PC-3 (cell line): ENCODE measurements around the gene GALNT18. TPM values are rescaled to one million over a fixed set of nuclear protein-coding genes. Genes with fewer than 3 reads are reported as not detected.

Experiments used
- ATAC-seq: fragments of 200-7000 bp; cut with Tn5 transposase; 2 replicates; pipeline ENCODE4 v1.9.1; 2020; ENCODE audit warnings: mild to moderate bottlenecking, moderate library complexity
- BruUV-seq: library from RNA; stranded (reverse); fragments of 400-500 nt; replicated peaks from 2 replicates; lab custom pipeline; 2021; lab: Mats Ljungman, UMichigan
- CTCF ChIA-PET: fragments of 300-600 bp; sonication (Branson Sonifier 250); formaldehyde crosslinking; loops from one replicate; lab custom pipeline; 2022; ENCODE audit warnings: antibody characterized with exemption; lab: Charles Lee
- POLR2A ChIA-PET: fragments of 300-600 bp; sonication (Branson Sonifier 250); formaldehyde crosslinking; loops from one replicate; lab custom pipeline; 2022; ENCODE audit warnings: antibody characterized with exemption; ENCODE audit not compliant: unreplicated experiment; lab: Charles Lee
- DNase-seq: peaks from one replicate; pipeline ENCODE4 v3.0.0-alpha.2; 2015
- H2AFZ ChIP-seq: fragments of 300-600 bp; sonication (generic); 2 replicates; pipeline ENCODE4 v1.6.0; 2016; ENCODE audit warnings: antibody characterized with exemption, low read length
- H3F3A ChIP-seq: fragments of 300-600 bp; sonication (generic); one replicate; pipeline ENCODE4 v1.6.0; 2017; ENCODE audit warnings: antibody characterized with exemption, low read length, control low read depth, mild to moderate bottlenecking; ENCODE audit not compliant: unreplicated experiment
- H3K27ac ChIP-seq: fragments of 300-600 bp; sonication (generic); 2 replicates; pipeline ENCODE4 v1.5.1; 2016; ENCODE audit warnings: mild to moderate bottlenecking, low read length
- H3K27me3 ChIP-seq: fragments of 300-600 bp; sonication (generic); 2 replicates; pipeline ENCODE4 v1.6.1; 2016; ENCODE audit warnings: low read length, mixed read lengths
- H3K36me3 ChIP-seq: fragments of 300-600 bp; sonication (generic); 2 replicates; pipeline ENCODE4 v1.6.1; 2016; ENCODE audit warnings: low read depth, mixed run types, low read length, mixed read lengths
- H3K4me1 ChIP-seq: fragments of 300-600 bp; sonication (generic); 2 replicates; pipeline ENCODE4 v1.5.1; 2016; ENCODE audit warnings: low read length; ENCODE audit not compliant: insufficient read depth
- H3K4me2 ChIP-seq: fragments of 300-600 bp; sonication (generic); 2 replicates; pipeline ENCODE4 v1.6.0; 2016; ENCODE audit warnings: low read length
- H3K4me3 ChIP-seq: fragments of 300-600 bp; sonication (generic); 2 replicates; pipeline ENCODE4 v1.5.1; 2016; ENCODE audit warnings: mild to moderate bottlenecking, low read length, mixed read lengths
- H3K79me2 ChIP-seq: fragments of 300-600 bp; sonication (generic); 2 replicates; pipeline ENCODE4 v1.6.1; 2017; ENCODE audit warnings: low read length, mixed read lengths
- H3K9ac ChIP-seq: fragments of 300-600 bp; sonication (generic); 2 replicates; pipeline ENCODE4 v1.6.0; 2016; ENCODE audit warnings: mild to moderate bottlenecking, low read length
- H3K9me2 ChIP-seq: fragments of 300-600 bp; sonication (generic); replicated peaks from 2 replicates; pipeline ENCODE4 v1.6.1; 2016; ENCODE audit warnings: mixed run types, low read length, mixed read lengths
- H3K9me3 ChIP-seq: fragments of 300-600 bp; sonication (generic); 2 replicates; pipeline ENCODE4 v1.6.1; 2016; ENCODE audit warnings: low read length, mixed read lengths
- H4K20me1 ChIP-seq: fragments of 300-600 bp; sonication (generic); 2 replicates; pipeline ENCODE4 v1.6.1; 2016; ENCODE audit warnings: low read length, mixed read lengths
- CTCF ChIP-seq: fragments of 300-600 bp; sonication (generic); conservative IDR thresholded peaks from 2 replicates; pipeline ENCODE4 v1.5.1; 2017; ENCODE audit warnings: antibody characterized with exemption, low read depth, mild to moderate bottlenecking, low read length
- EZH2 ChIP-seq: fragments of 300-600 bp; sonication (generic); IDR thresholded peaks from one replicate; pipeline ENCODE4 v1.6.1; 2017; ENCODE audit warnings: antibody characterized with exemption, mild to moderate bottlenecking, low read length; ENCODE audit not compliant: unreplicated experiment
- EZH2phosphoT487 ChIP-seq: fragments of 300-600 bp; sonication (generic); IDR thresholded peaks from 2 replicates; pipeline ENCODE4 v1.6.1; 2018; ENCODE audit warnings: mild to moderate bottlenecking, antibody characterized with exemption, low read length, borderline replicate concordance
- intact Hi-C: fragments of 100-400 bp; cut with micrococcal nuclease; formaldehyde crosslinking; loops from 2 replicates; pipeline ENCODE4 v1.9.0; 2023
- total RNA-seq: library from RNA; depleted of rRNA; stranded (reverse); fragments of >200 nt; gene quantifications from 2 replicates; pipeline ENCODE4 v1.2.3, GENCODE V29; 2014

Gene GALNT18
- total RNA-seq, 1 experiment from 2014 or later = 34.5 TPM

DNA sequence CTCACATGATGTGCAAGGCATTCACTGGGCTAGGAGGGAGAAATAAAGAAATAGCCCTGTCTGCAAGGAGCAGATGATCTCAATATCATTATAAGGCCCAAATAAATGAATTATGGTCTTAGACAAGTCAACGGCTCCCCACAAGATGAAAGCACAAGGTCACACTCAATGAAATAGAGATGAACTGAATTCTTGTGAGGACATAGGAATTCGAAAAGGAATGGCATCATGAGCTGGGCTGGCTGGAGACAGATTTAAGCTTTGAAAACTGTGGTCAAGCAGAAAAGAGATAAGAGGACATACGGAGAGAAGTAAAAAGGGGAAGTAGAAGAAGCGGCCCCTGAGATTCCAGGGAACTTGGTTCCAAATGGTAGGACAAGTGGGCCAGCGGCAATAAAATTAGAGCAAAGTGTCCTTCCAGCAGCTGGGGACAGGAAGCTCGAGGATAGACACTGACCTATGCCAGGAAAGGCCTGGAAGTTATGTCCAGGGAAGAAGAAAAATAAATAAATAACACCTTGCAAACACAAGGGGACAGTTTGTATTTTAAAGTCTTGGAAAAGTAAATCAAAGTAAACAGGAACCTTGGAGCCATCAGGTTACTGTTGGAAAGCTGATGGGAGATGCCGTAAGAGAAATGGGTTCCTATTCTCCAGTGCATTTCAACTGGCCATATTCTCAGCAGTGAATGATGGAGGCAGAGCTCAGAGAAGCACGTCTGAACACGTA, 37.8 kb downstream of the GALNT18 start:
- ChIA-PET POLR2A (interaction anchor here (0.6 kb wide), 2 partner anchors 14 to 39 kb away, joined by 3 to 4 read pairs; no protein-coding TSS in a partner anchor), CTCF (interaction anchor here (0.5 kb wide), 1 partner anchor 38 kb away, joined by 4 read pairs; the partner anchor contains the start of gene GALNT18)
- H3K9ac ChIP-seq = no peak overlapping the region
- H3K9me2 ChIP-seq = no peaks in the 10 kb centered on the region
- intact Hi-C loops = loop anchor here (2.0 kb wide), 1 partner anchor 31 kb away; no protein-coding TSS in a partner anchor
- DNase-seq = no peak
- H3K79me2 ChIP-seq = peaks cover 49% of the 10 kb centered on the region
- no peak for TF ChIP-seq EZH2phosphoT487
- H3K4me1 ChIP-seq = peaks cover 40% of the 10 kb centered on the region
- H3K27me3 ChIP-seq = no peaks in the 10 kb centered on the region
- ATAC-seq = no peak
- no peaks in the 10 kb centered on the region for H3K9me3 ChIP-seq
- peak overlapping the region; percentile 84 for H3K4me2 ChIP-seq
- no peaks in the 10 kb centered on the region for H4K20me1 ChIP-seq
- H3F3A ChIP-seq = peaks cover 8% of the 10 kb centered on the region
- BruUV-seq = no TSS peak
- peak overlapping the region; percentile 75 for H3K27ac ChIP-seq
- H2AFZ ChIP-seq = peak overlapping the region; percentile 52
- H3K4me3 ChIP-seq = peak overlapping the region; percentile 56; the same call in 1 of the 2 replicates
- H3K36me3 ChIP-seq = no peaks in the 10 kb centered on the region

GRCh38 chr11:11582011-11582701, 39.6 kb downstream of the GALNT18 start:
- H3K27ac ChIP-seq = no peak overlapping the region
- CTCF ChIA-PET = no interaction called here
- no peak overlapping the region for H3K4me2 ChIP-seq
- no peaks in the 10 kb centered on the region for H3K9me3 ChIP-seq
- H3K79me2 ChIP-seq = peaks cover 39% of the 10 kb centered on the region
- POLR2A ChIA-PET = interaction anchor here (0.5 kb wide), 1 partner anchor 13 kb away, joined by 3 read pairs; no protein-coding TSS in a partner anchor
- no peaks in the 10 kb centered on the region for H3K27me3 ChIP-seq
- intact Hi-C loops = no loop called here
- no TSS peak for BruUV-seq
- no peak overlapping the region for H3K4me3 ChIP-seq
- no peak for ATAC-seq
- no peaks in the 10 kb centered on the region for H3K36me3 ChIP-seq
- H2AFZ ChIP-seq = no peak overlapping the region
- H3F3A ChIP-seq = peaks cover 8% of the 10 kb centered on the region
- H3K9me2 ChIP-seq = no peaks in the 10 kb centered on the region
- H3K9ac ChIP-seq = no peak overlapping the region
- TF ChIP-seq CTCF = no peak
- no peak for TF ChIP-seq EZH2
- no peak for TF ChIP-seq EZH2phosphoT487
- peaks cover 27% of the 10 kb centered on the region for H3K4me1 ChIP-seq
- no peaks in the 10 kb centered on the region for H4K20me1 ChIP-seq
- no peak for DNase-seq

DNA sequence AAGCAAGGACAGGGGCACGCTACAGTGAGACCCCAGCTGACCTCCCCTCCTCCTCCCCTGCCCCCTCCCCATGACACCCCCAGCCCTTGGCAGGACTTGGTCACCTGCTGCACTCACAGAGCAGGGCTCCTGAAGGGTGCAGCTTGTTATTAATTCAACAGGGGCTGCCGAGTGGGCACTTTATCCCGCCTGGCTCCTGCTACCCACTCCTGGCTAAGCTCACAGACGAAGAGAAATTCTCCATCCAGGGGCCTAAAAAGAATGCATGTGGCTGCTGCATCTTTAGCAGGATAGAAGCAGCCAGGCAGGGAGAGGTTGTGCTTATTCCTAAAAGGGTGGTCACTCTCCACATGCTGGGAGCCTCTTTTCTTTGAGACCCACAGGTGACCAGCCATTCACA, 40.3 kb downstream of the GALNT18 start:
- Histone ChIP-seq H3K4me2 (no peak overlapping the region), H3K79me2 (peaks cover 34% of the 10 kb centered on the region), H3F3A (peaks cover 8% of the 10 kb centered on the region), H3K27me3 (no peaks in the 10 kb centered on the region), H3K9me2 (no peaks in the 10 kb centered on the region), H3K9ac (no peak overlapping the region), H3K36me3 (no peaks in the 10 kb centered on the region), H4K20me1 (no peaks in the 10 kb centered on the region), H3K4me1 (peaks cover 29% of the 10 kb centered on the region), H3K27ac (no peak overlapping the region), H3K9me3 (no peaks in the 10 kb centered on the region), H3K4me3 (no peak overlapping the region), H2AFZ (no peak overlapping the region)
- TF ChIP-seq CTCF (no peak), EZH2phosphoT487 (no peak), EZH2 (no peak)
- no TSS peak for BruUV-seq
- no peak for DNase-seq
- ChIA-PET CTCF (no interaction called here), POLR2A (no interaction called here)
- intact Hi-C loops = no loop called here
- no peak for ATAC-seq
